Liver (tissue), 3 donors: ENCODE data around the gene MKS1.

Experiments
- EGR1 ChIP-seq, 2 donors: IDR thresholded peaks; 2 replicates each; pipeline ENCODE4 v1.6.1; 2016 to 2018; ENCODE audit warnings: antibody characterized with exemption in 2 of 2, low read depth in 2 of 2
- FOXA2 ChIP-seq: IDR thresholded peaks from 2 replicates; pipeline ENCODE4 v1.6.1; 2016; ENCODE audit warnings: antibody characterized with exemption
- GABPA ChIP-seq, 2 donors: IDR thresholded peaks in 1 of 2; conservative IDR thresholded peaks in 1 of 2; 2 replicates each; pipeline ENCODE4 v1.6.1; 2016; ENCODE audit warnings: antibody characterized with exemption in 2 of 2, mild to moderate bottlenecking in 1 of 2, moderate library complexity in 1 of 2
- HNF4A ChIP-seq, 2 donors: conservative IDR thresholded peaks; 2 replicates each; pipeline ENCODE4 v1.6.1; 2016; ENCODE audit warnings: antibody characterized with exemption in 2 of 2, mild to moderate bottlenecking in 2 of 2
- HNF4G ChIP-seq: IDR thresholded peaks from 2 replicates; pipeline ENCODE4 v1.6.1; 2016; ENCODE audit warnings: antibody characterized with exemption
- JUND ChIP-seq, 2 donors: IDR thresholded peaks; 2 replicates each; pipeline ENCODE4 v1.6.1; 2016; ENCODE audit warnings: antibody characterized with exemption in 2 of 2
- NR2F2 ChIP-seq: IDR thresholded peaks from 2 replicates; pipeline ENCODE4 v1.6.1; 2016; ENCODE audit warnings: antibody characterized with exemption
- RXRA ChIP-seq, 2 donors: IDR thresholded peaks; 2 replicates each; pipeline ENCODE4 v1.6.1; 2017 to 2018; ENCODE audit warnings: antibody characterized with exemption in 2 of 2, mild to moderate bottlenecking in 1 of 2
- TAF1 ChIP-seq: conservative IDR thresholded peaks from 2 replicates; pipeline ENCODE4 v1.6.1; 2016; ENCODE audit warnings: antibody characterized with exemption, mild to moderate bottlenecking
- YY1 ChIP-seq: IDR thresholded peaks from 2 replicates; pipeline ENCODE4 v1.6.1; 2016; ENCODE audit warnings: antibody characterized with exemption, mild to moderate bottlenecking
- TF ChIP-seq, protein P1 (sequence below): fragments of 150-350 bp; IDR thresholded peaks from 2 replicates; pipeline ENCODE4 v1.5.1; 2017; ENCODE audit warnings: improper control_type of control experiment, low read depth, low read length; ENCODE audit not compliant: missing input control
- TF ChIP-seq, protein P2 (sequence below): IDR thresholded peaks from 2 replicates; pipeline ENCODE4 v1.6.1; 2016; ENCODE audit warnings: antibody characterized with exemption
- TF ChIP-seq, protein P3 (sequence below): IDR thresholded peaks from 2 replicates; pipeline ENCODE4 v1.6.1; 2016; ENCODE audit warnings: antibody characterized with exemption
- TF ChIP-seq, protein P4 (sequence below): IDR thresholded peaks from 2 replicates; pipeline ENCODE4 v1.6.1; 2016; ENCODE audit warnings: antibody characterized with exemption, mild to moderate bottlenecking
- donor health status: healthy.
- donor health status: healthy.

DNA sequence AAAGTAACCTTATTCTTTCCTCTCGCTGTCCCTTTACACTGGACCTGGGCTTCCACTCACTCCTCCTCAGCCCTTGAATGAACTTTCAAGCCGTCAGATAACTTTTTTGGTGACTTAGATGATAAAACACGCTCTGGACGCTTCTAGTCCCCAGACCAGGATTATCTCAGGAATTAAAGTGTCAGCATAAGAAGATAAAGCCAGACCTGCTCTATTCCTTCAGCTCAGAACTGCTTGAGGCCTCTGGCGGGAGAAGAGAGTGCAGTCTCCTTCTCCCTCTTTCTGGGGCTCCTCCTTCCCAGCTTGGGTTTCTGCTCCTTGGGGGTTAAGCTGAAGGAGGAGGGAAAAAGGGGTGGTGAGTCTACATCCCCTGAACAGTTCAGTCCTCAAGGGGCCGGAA, 25.9 kb upstream of the MKS1 start:
- TF ChIP-seq FOXA2 (no peak), GABPA (IDR thresholded peaks at IDR 0.05 in 1 of 2, conservative IDR thresholded peaks at IDR 0.05 in 1 of 2) (no peak), EGR1 (IDR thresholded peaks at IDR 0.05; ENCODE audit: low read depth in 2 of 2) (no peak), HNF4A (conservative IDR thresholded peaks at IDR 0.05) (no peak), YY1 (no peak), TAF1 (no peak), JUND (IDR thresholded peaks at IDR 0.05) (no peak), RXRA (IDR thresholded peaks at IDR 0.05) (no peak), HNF4G (no peak), NR2F2 (no peak)
- TF ChIP-seq, protein P1, sequence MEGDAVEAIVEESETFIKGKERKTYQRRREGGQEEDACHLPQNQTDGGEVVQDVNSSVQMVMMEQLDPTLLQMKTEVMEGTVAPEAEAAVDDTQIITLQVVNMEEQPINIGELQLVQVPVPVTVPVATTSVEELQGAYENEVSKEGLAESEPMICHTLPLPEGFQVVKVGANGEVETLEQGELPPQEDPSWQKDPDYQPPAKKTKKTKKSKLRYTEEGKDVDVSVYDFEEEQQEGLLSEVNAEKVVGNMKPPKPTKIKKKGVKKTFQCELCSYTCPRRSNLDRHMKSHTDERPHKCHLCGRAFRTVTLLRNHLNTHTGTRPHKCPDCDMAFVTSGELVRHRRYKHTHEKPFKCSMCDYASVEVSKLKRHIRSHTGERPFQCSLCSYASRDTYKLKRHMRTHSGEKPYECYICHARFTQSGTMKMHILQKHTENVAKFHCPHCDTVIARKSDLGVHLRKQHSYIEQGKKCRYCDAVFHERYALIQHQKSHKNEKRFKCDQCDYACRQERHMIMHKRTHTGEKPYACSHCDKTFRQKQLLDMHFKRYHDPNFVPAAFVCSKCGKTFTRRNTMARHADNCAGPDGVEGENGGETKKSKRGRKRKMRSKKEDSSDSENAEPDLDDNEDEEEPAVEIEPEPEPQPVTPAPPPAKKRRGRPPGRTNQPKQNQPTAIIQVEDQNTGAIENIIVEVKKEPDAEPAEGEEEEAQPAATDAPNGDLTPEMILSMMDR, result no peak
- TF ChIP-seq, protein P2, sequence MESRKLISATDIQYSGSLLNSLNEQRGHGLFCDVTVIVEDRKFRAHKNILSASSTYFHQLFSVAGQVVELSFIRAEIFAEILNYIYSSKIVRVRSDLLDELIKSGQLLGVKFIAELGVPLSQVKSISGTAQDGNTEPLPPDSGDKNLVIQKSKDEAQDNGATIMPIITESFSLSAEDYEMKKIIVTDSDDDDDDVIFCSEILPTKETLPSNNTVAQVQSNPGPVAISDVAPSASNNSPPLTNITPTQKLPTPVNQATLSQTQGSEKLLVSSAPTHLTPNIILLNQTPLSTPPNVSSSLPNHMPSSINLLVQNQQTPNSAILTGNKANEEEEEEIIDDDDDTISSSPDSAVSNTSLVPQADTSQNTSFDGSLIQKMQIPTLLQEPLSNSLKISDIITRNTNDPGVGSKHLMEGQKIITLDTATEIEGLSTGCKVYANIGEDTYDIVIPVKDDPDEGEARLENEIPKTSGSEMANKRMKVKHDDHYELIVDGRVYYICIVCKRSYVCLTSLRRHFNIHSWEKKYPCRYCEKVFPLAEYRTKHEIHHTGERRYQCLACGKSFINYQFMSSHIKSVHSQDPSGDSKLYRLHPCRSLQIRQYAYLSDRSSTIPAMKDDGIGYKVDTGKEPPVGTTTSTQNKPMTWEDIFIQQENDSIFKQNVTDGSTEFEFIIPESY, result no peak
- TF ChIP-seq, protein P3, sequence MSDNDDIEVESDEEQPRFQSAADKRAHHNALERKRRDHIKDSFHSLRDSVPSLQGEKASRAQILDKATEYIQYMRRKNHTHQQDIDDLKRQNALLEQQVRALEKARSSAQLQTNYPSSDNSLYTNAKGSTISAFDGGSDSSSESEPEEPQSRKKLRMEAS, result no peak
- TF ChIP-seq, protein P4, sequence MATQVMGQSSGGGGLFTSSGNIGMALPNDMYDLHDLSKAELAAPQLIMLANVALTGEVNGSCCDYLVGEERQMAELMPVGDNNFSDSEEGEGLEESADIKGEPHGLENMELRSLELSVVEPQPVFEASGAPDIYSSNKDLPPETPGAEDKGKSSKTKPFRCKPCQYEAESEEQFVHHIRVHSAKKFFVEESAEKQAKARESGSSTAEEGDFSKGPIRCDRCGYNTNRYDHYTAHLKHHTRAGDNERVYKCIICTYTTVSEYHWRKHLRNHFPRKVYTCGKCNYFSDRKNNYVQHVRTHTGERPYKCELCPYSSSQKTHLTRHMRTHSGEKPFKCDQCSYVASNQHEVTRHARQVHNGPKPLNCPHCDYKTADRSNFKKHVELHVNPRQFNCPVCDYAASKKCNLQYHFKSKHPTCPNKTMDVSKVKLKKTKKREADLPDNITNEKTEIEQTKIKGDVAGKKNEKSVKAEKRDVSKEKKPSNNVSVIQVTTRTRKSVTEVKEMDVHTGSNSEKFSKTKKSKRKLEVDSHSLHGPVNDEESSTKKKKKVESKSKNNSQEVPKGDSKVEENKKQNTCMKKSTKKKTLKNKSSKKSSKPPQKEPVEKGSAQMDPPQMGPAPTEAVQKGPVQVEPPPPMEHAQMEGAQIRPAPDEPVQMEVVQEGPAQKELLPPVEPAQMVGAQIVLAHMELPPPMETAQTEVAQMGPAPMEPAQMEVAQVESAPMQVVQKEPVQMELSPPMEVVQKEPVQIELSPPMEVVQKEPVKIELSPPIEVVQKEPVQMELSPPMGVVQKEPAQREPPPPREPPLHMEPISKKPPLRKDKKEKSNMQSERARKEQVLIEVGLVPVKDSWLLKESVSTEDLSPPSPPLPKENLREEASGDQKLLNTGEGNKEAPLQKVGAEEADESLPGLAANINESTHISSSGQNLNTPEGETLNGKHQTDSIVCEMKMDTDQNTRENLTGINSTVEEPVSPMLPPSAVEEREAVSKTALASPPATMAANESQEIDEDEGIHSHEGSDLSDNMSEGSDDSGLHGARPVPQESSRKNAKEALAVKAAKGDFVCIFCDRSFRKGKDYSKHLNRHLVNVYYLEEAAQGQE, result no peak
